H1 (cell line): ENCODE measurements around the gene ACSL3. TPM values are rescaled to one million over a fixed set of nuclear protein-coding genes. Genes with fewer than 3 reads are reported as not detected.

ENCODE experiments used
- CTCF ChIA-PET: fragments of 300-600 bp; sonication (Branson Sonifier 250); formaldehyde crosslinking; loops from one replicate; lab custom pipeline; 2021; ENCODE audit not compliant: partially characterized antibody; lab: Charles Lee
- POLR2A ChIA-PET: fragments of 300-600 bp; sonication (Branson Sonifier 250); formaldehyde crosslinking; loops from one replicate; lab custom pipeline; 2021; ENCODE audit warnings: inconsistent platforms; ENCODE audit not compliant: partially characterized antibody; lab: Charles Lee
- DNase-seq, 2 experiments: peaks; one replicate each; pipeline versions ENCODE4 v3.0.0 to v3.0.0-alpha.2; 2010 to 2022; ENCODE audit warnings: low spot score in 2 of 2, low read depth in 1 of 2, mixed read lengths in 1 of 2
- FAIRE-seq: peaks from 2 replicates; lab custom pipeline; 2011; peaks lifted over from hg19 to GRCh38; lab: Jason Lieb, UNC
- H2AFZ ChIP-seq: 2 replicates; pipeline ENCODE4 v1.8.1; 2012; ENCODE audit warnings: low read length, inconsistent platforms
- H2AK5ac ChIP-seq: 2 replicates; pipeline ENCODE4 v1.6.1; 2013; ENCODE audit warnings: low read depth, low read length
- H2BK120ac ChIP-seq: replicated peaks from 2 replicates; pipeline ENCODE3; 2013; ENCODE audit warnings: low read depth, low read length, inconsistent platforms
- H2BK12ac ChIP-seq: 2 replicates; pipeline ENCODE4 v1.6.1; 2013; ENCODE audit warnings: low read depth, low read length
- H2BK15ac ChIP-seq: 2 replicates; pipeline ENCODE4 v1.6.1; 2013; ENCODE audit warnings: low read length
- H2BK20ac ChIP-seq: 2 replicates; pipeline ENCODE4 v1.6.1; 2013; ENCODE audit warnings: low read length
- H2BK5ac ChIP-seq: 2 replicates; pipeline ENCODE4 v1.6.1; 2013; ENCODE audit warnings: low read depth, low read length
- H3K14ac ChIP-seq: 2 replicates; pipeline ENCODE4 v1.6.1; 2013; ENCODE audit warnings: inconsistent platforms; ENCODE audit not compliant: insufficient read length
- H3K18ac ChIP-seq: 2 replicates; pipeline ENCODE4 v1.6.1; 2013; ENCODE audit warnings: low read length; ENCODE audit errors: extremely low read depth
- H3K23ac ChIP-seq: 2 replicates; pipeline ENCODE4 v1.6.1; 2013; ENCODE audit warnings: inconsistent platforms; ENCODE audit not compliant: insufficient read length
- H3K23me2 ChIP-seq: 2 replicates; pipeline ENCODE4 v1.6.1; 2013; ENCODE audit warnings: low read depth, low read length
- H3K27ac ChIP-seq: 2 replicates; pipeline ENCODE4 v1.6.1; 2011; ENCODE audit warnings: low read depth, low read length, inconsistent platforms
- H3K27me3 ChIP-seq, 4 experiments: replicated peaks in 1 of 4; 1 replicate in 1 of 4; 2 replicates in 3 of 4; pipeline versions ENCODE4 v1.6.1 to v1.8.1; 2011 to 2013; ENCODE audit warnings: low read length in 3 of 4, mild to moderate bottlenecking in 3 of 4, inconsistent platforms in 2 of 4, mixed read lengths in 2 of 4, moderate library complexity in 1 of 4; ENCODE audit not compliant: control insufficient read depth in 3 of 4, insufficient read depth in 3 of 4; ENCODE audit errors: extremely low read depth in 1 of 4
- H3K36me3 ChIP-seq, 4 experiments: 2 replicates each; pipeline versions ENCODE4 v1.6.1 to v1.8.1; 2011 to 2013; ENCODE audit warnings: mild to moderate bottlenecking in 4 of 4, low read length in 3 of 4, moderate library complexity in 2 of 4, control low read depth in 1 of 4, inconsistent platforms in 1 of 4; ENCODE audit not compliant: insufficient read depth in 4 of 4, control insufficient read depth in 2 of 4
- H3K4ac ChIP-seq: replicated peaks from 2 replicates; pipeline ENCODE3; 2013; ENCODE audit warnings: low read length, low read depth, mixed read lengths, inconsistent platforms; ENCODE audit not compliant: insufficient read length
- H3K4me1 ChIP-seq, 4 experiments: replicated peaks in 1 of 4; 1 replicate in 1 of 4; 2 replicates in 3 of 4; pipeline versions ENCODE4 v1.6.1 to v1.8.1; 2011 to 2013; ENCODE audit warnings: low read length in 3 of 4, inconsistent platforms in 2 of 4, mixed read lengths in 1 of 4; ENCODE audit not compliant: insufficient read depth in 4 of 4, control insufficient read depth in 3 of 4
- H3K4me2 ChIP-seq, 2 experiments: 2 replicates each; pipeline versions ENCODE4 v1.6.1 to v1.8.1; 2011 to 2013; ENCODE audit warnings: low read depth in 2 of 2, low read length in 2 of 2, control low read depth in 1 of 2, inconsistent platforms in 1 of 2, mild to moderate bottlenecking in 1 of 2; ENCODE audit not compliant: insufficient read depth in 1 of 2
- H3K4me3 ChIP-seq, 4 experiments: fragments of 200-600, 300-600 bp in 1 of 4; sonication (generic), shearing (Covaris generic), sonication (Bioruptor Twin) in 1 of 4; 2 replicates each; pipeline versions ENCODE4 v1.5.1 to v1.8.1; 2011 to 2016; ENCODE audit warnings: low read length in 4 of 4, low read depth in 3 of 4, control low read depth in 2 of 4, inconsistent platforms in 2 of 4, mild to moderate bottlenecking in 2 of 4, mixed read lengths in 1 of 4, moderate library complexity in 1 of 4; ENCODE audit not compliant: insufficient read depth in 2 of 4; ENCODE audit errors: extremely low read depth in 1 of 4
- H3K56ac ChIP-seq: replicated peaks from 2 replicates; pipeline ENCODE3; 2013; ENCODE audit warnings: low read depth, mild to moderate bottlenecking, mixed read lengths, low read length, inconsistent platforms; ENCODE audit not compliant: insufficient read length
- H3K79me1 ChIP-seq: 2 replicates; pipeline ENCODE4 v1.6.1; 2013; ENCODE audit warnings: low read depth, low read length, control low read depth
- H3K79me2 ChIP-seq, 2 experiments: 2 replicates each; pipeline versions ENCODE4 v1.6.1 to v1.8.1; 2012 to 2013; ENCODE audit warnings: low read length in 2 of 2, mild to moderate bottlenecking in 2 of 2, inconsistent platforms in 1 of 2; ENCODE audit not compliant: insufficient read depth in 2 of 2, control insufficient read depth in 1 of 2
- H3K9ac ChIP-seq, 4 experiments: replicated peaks in 1 of 4; 1 replicate in 1 of 4; 2 replicates in 3 of 4; pipeline versions ENCODE4 v1.6.1 to v1.8.1; 2011 to 2013; ENCODE audit warnings: low read depth in 3 of 4, low read length in 3 of 4, control low read depth in 2 of 4, mild to moderate bottlenecking in 2 of 4, moderate library complexity in 2 of 4, inconsistent platforms in 1 of 4; ENCODE audit errors: extremely low read depth in 1 of 4
- H3K9me3 ChIP-seq, 2 experiments: 2 replicates each; pipeline versions ENCODE4 v1.6.1 to v1.8.1; 2012 to 2013; ENCODE audit warnings: mild to moderate bottlenecking in 2 of 2, moderate library complexity in 2 of 2, control low read depth in 1 of 2, inconsistent platforms in 1 of 2, low read depth in 1 of 2, low read length in 1 of 2, mixed read lengths in 1 of 2; ENCODE audit not compliant: insufficient read depth in 2 of 2
- H4K20me1 ChIP-seq, 2 experiments: replicated peaks in 1 of 2; 2 replicates each; pipeline versions ENCODE3 to v1.8.1; 2011 to 2013; ENCODE audit warnings: inconsistent platforms in 2 of 2, low read length in 2 of 2, mild to moderate bottlenecking in 1 of 2; ENCODE audit not compliant: insufficient read depth in 2 of 2, control insufficient read depth in 1 of 2
- H4K5ac ChIP-seq: 2 replicates; pipeline ENCODE4 v1.6.1; 2013; ENCODE audit warnings: low read length, low read depth, mixed read lengths, inconsistent platforms; ENCODE audit not compliant: insufficient read length
- H4K8ac ChIP-seq: 2 replicates; pipeline ENCODE4 v1.8.0; 2013; ENCODE audit warnings: mild to moderate bottlenecking, moderate library complexity, low read length, inconsistent platforms; ENCODE audit not compliant: insufficient read depth; ENCODE audit errors: extremely low read depth
- H4K91ac ChIP-seq: replicated peaks from 2 replicates; pipeline ENCODE3; 2013; ENCODE audit warnings: low read length, mixed read lengths, inconsistent platforms; ENCODE audit not compliant: insufficient read length
- BACH1 ChIP-seq: IDR thresholded peaks from 2 replicates; pipeline ENCODE4 v1.6.1; 2012; ENCODE audit warnings: low read length, improper control_type of control experiment
- CBX8 ChIP-seq: fragments of 300-800, 300-1000 bp; sonication (generic); IDR thresholded peaks from 2 replicates; pipeline ENCODE4 v1.7.1; 2016; ENCODE audit warnings: low read depth, low read length, borderline replicate concordance
- CEBPB ChIP-seq: IDR thresholded peaks from 2 replicates; pipeline ENCODE4 v1.6.1; 2012; ENCODE audit warnings: low read depth, low read length
- EP300 ChIP-seq, 2 experiments: IDR thresholded peaks; 1 replicate in 1 of 2; 2 replicates in 1 of 2; pipeline ENCODE4 v1.6.1; 2011 to 2012; ENCODE audit warnings: low read depth in 2 of 2, low read length in 2 of 2, mild to moderate bottlenecking in 2 of 2, borderline replicate concordance in 1 of 2, inconsistent platforms in 1 of 2, moderate library complexity in 1 of 2
- HDAC6 ChIP-seq: IDR thresholded peaks from one replicate; pipeline ENCODE4 v1.7.1; 2012; ENCODE audit warnings: low read depth, mild to moderate bottlenecking, inconsistent platforms, low read length, moderate library complexity
- NRF1 ChIP-seq: IDR thresholded peaks from 2 replicates; pipeline ENCODE4 v1.6.1; 2011; ENCODE audit warnings: mild to moderate bottlenecking, low read depth, low read length, improper control_type of control experiment
- RAD21 ChIP-seq, 2 experiments: IDR thresholded peaks in 1 of 2; conservative IDR thresholded peaks in 1 of 2; 2 replicates each; pipeline ENCODE4 v1.6.1; 2011; ENCODE audit warnings: low read depth in 2 of 2, low read length in 2 of 2, improper control_type of control experiment in 1 of 2, inconsistent platforms in 1 of 2, mild to moderate bottlenecking in 1 of 2, moderate library complexity in 1 of 2
- RXRA ChIP-seq: IDR thresholded peaks from 2 replicates; pipeline ENCODE4 v1.6.1; 2011; ENCODE audit warnings: low read depth, mild to moderate bottlenecking, low read length, moderate library complexity; ENCODE audit not compliant: insufficient read depth
- TAF1 ChIP-seq: IDR thresholded peaks from 2 replicates; pipeline ENCODE4 v1.6.1; 2011; ENCODE audit warnings: mild to moderate bottlenecking, low read depth, low read length
- WGBS, 2 experiments: shearing (Covaris generic) in 1 of 2; methylation state at CpG; one replicate each; pipeline versions ENCODE4 v1.1.6 to v1.1.7; 2013 to 2015; ENCODE audit warnings: low lambda C conversion rate in 2 of 2, mixed read lengths in 2 of 2, inconsistent platforms in 1 of 2, low coverage in 1 of 2, missing lambda C conversion rate in 1 of 2; ENCODE audit not compliant: insufficient replicate concordance in 2 of 2, insufficient coverage in 1 of 2, insufficient read length in 1 of 2; ENCODE audit errors: extremely low coverage in 1 of 2, missing lambda C conversion rate in 1 of 2; 5-methylcytosine and 5-hydroxymethylcytosine counted together
- polyA plus RNA-seq, 7 experiments: library from polyadenylated mRNA; depleted of rRNA in 3 of 7; stranded (reverse) in 5 of 7; unstranded in 2 of 7; fragments of >200 nt in 5 of 7; fragments of 200-250 nt in 2 of 7; gene quantifications; 1 replicate in 5 of 7; 2 replicates in 1 of 7; 4 replicates in 1 of 7; pipeline versions ENCODE4 v1.2.1 to v1.2.3, GENCODE V29; 2011 to 2013; ENCODE audit warnings: missing spikeins in 2 of 7, mixed read lengths in 2 of 7
- total RNA-seq: library from RNA; stranded (reverse); fragmentation: NEBNext Ultra II Directional; extraction: Animal tissue kit (Norgen Biotek cat#: 25700); gene quantifications from 2 replicates; pipeline ENCODE4 v1.2.1, GENCODE V29; 2021
- TF ChIP-seq, protein P1 (sequence below): IDR thresholded peaks from 2 replicates; pipeline ENCODE4 v1.6.1; 2012; ENCODE audit warnings: inconsistent platforms

The ACSL3 gene
- total and polyA plus RNA-seq, 2 of the 8 experiments (the other 6 are each of a cell fraction or from before 2014, with no cell fraction given) = 37.5 to 98.1 TPM

DNA sequence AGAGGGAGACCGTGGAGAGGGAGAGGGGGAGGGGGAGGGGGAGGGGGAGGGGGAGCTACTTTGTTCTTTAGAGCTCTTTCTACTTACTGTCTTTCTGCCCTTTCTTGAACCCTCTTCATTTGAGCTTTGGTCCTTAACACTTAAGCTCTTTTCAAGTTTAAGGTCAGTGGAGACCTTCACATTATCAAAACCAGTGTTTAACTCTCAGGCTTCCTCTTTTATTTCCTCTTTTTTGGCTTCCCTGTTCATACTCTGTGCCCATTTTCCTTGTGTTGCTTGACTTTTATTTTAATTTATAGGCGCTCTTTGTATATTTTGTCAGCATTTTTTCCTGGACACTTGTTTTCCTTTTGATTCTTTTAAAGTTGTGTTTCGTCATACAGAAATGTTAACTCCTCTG lies 37.1 kb downstream of the ACSL3 start:
- H2BK5ac ChIP-seq = no peak overlapping the region
- H3K4me3 ChIP-seq = no peak overlapping the region
- H3K18ac ChIP-seq = no peak overlapping the region
- DNase-seq (no peak), FAIRE-seq (no peak)
- WGBS, 2 experiments = 93% methylated on average over 2 of the region's 3 CpGs; no CpG with 5 or more reads in 1 of the 2 experiments
- H2BK20ac ChIP-seq = no peak overlapping the region
- no peak overlapping the region for H2AK5ac ChIP-seq
- ChIA-PET POLR2A (no interaction called here), CTCF (no interaction called here)
- no peak overlapping the region for H3K27ac ChIP-seq
- no peak overlapping the region for H4K8ac ChIP-seq
- no peak for TF ChIP-seq RXRA
- no peak for TF ChIP-seq HDAC6
- TF ChIP-seq BACH1 = no peak
- TF ChIP-seq NRF1 = no peak
- TF ChIP-seq RAD21 (IDR thresholded peaks at IDR 0.05 in 1 of 2, conservative IDR thresholded peaks at IDR 0.05 in 1 of 2; ENCODE audit: low read depth in 2 of 2, low read length in 2 of 2) = no peak
- TF ChIP-seq TAF1 = no peak
- no peak for TF ChIP-seq EP300 (IDR thresholded peaks at IDR 0.05; ENCODE audit: borderline replicate concordance in 1 of 2, low read depth in 2 of 2, low read length in 2 of 2)
- no peak for TF ChIP-seq CBX8
- no peak for TF ChIP-seq CEBPB
- TF ChIP-seq, protein P1, sequence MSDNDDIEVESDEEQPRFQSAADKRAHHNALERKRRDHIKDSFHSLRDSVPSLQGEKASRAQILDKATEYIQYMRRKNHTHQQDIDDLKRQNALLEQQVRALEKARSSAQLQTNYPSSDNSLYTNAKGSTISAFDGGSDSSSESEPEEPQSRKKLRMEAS = no peak
- H2BK12ac ChIP-seq = no peak overlapping the region
- H3K9ac ChIP-seq = no peak overlapping the region
- no peak overlapping the region for H4K5ac ChIP-seq
- peaks cover 0 to 5% of the 10 kb centered on the region in 2 experiments for H4K20me1 ChIP-seq
- no peak overlapping the region for H3K56ac ChIP-seq
- no peak overlapping the region for H3K23ac ChIP-seq
- no peaks in the 10 kb centered on the region; the same call in 1 of the 2 replicates for H3K79me1 ChIP-seq
- peaks cover 2 to 23% (median 8%) of the 10 kb centered on the region in 4 experiments; a peak in 5 of 7 replicates for H3K4me1 ChIP-seq
- no peak overlapping the region for H3K4ac ChIP-seq
- H3K79me2 ChIP-seq = peaks cover 4 to 71% of the 10 kb centered on the region in 2 experiments; a peak in 3 of 4 replicates
- H3K9me3 ChIP-seq = no peaks in the 10 kb centered on the region
- H3K14ac ChIP-seq = no peak overlapping the region
- H3K27me3 ChIP-seq = no peaks in the 10 kb centered on the region
- no peak overlapping the region for H2BK15ac ChIP-seq
- no peak overlapping the region for H2AFZ ChIP-seq
- H3K23me2 ChIP-seq = no peaks in the 10 kb centered on the region
- no peak overlapping the region for H4K91ac ChIP-seq
- H3K36me3 ChIP-seq = no peaks in the 10 kb centered on the region
- H3K4me2 ChIP-seq = no peak overlapping the region
- H2BK120ac ChIP-seq = no peak overlapping the region
